ENCODE measurements around the gene P4HA1.

- TF ChIP-seq CTCF (IDR thresholded peaks at IDR 0.05) (no peak), POLR2A (IDR thresholded peaks at IDR 0.05) (no peak)
Observed at GRCh38 chr10:72997099-72997498, 99.6 kb downstream of the P4HA1 start.

Data from testis (tissue), 2 donors.